Hematopoietic multipotent progenitor cell treated with erythropoietin and hydrocortisone succinate and interleukin-3 and kit ligand, for 4 days (in vitro differentiated cells): ENCODE results near the gene CBFA2T3.

ENCODE experiments used
- DNase-seq: peaks from one replicate; pipeline ENCODE4 v3.0.0-alpha.2; 2015

Gene CBFA2T3

DNA sequence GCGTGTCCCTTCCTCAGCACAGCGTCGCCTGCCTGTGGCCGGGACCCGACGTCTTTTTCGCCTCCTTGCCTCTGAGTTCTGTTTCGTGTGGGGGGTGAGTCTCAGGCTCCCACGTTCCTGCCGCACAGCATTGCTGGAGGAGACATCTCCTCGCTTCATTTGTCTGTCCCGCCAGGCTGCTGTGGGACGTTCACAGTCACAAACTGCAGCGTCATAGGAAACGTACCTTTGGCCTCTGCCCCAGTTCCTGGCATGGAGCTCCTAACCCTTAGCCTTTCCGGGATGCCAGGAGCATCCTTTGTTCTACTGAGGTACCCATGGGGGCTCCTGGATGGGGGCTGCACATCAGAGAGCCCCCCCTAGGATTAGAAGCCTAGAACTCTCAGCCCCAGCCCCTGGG, 18.2 kb upstream of the CBFA2T3 start:
- no peak for DNase-seq

DNA sequence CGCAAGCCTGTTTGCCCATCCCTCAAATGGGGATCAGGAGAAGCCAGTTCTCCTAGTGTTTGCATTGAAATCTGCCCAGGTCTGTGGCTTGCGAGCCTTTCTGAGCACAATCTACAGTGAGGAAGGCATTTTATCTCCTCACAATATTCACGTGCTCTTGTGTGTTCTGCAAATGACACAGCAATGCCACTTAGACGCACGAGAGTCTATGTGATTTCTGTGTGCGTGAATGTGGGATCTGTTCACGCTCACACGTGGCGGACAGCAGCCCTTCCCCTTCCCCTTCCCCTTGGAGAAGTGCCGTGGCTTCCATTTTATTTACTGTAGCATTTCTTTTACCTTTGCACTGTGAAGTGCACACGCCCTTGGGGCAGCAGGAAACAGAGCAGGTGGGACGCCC, 17.7 kb upstream of the CBFA2T3 start:
- peak; percentile 57 for DNase-seq

DNA sequence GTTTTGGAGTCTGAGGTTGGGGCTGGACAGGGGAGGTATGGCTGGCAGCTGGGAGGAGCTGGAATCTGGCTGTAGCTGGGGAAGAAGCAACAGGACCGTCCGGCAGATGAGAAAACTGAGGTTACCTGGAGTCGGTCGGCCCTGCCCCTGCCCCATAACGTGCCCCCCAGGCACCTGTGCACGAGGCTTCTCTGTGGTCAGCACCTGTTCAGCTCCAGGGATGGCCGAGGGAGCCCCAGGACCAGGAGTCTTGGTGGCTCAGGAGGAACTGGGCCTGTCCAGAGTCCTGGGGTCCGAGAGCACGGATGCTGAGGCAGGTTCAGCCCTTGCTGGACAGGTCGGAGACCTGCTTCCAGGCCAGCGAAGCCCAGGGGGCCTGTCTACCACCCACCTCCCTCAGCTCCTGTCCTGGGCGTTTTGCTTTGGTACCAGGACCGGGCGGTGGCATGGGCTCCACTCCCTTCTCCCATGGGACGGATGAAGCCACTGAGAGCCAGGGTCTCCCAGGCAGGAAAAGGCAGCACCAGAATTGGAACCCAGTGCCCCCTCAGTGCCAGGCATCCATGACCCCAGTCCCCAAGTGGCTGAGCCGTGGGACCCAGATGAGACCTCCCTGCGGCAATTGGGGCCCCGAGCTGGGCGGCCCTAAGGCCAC, 17.1 kb upstream of the CBFA2T3 start:
- DNase-seq: no peak

DNA sequence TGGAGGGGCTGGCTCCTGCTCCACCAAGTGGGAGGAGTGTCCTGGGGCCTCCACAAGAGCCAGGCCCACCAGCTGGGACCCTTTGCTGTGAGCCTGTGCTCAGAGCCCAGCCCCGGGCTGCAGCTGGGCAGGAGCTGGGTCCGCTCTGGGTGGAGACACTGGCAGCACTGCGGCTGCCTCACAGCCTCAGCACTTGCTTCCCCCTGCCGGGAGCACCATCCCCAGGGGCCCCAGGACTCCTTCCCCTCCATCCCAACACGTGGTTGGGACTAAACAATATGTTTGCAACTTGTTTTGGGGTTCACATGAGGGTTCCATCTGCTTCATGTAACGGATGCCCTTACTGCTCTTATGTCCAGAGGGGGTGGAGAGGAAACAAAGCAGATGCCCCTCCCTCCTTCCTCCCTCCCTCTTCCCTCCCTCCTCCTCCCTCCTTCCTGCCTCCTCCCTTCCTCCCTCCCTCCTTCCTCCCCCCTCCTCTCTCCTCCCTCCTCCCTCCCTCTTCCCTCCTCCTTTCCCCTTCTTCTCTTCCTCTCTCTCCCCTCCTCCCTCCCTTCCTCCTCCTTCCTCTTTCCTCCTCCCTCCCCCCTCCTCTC, 16.3 kb upstream of the CBFA2T3 start:
- DNase-seq: peak; percentile 84

DNA sequence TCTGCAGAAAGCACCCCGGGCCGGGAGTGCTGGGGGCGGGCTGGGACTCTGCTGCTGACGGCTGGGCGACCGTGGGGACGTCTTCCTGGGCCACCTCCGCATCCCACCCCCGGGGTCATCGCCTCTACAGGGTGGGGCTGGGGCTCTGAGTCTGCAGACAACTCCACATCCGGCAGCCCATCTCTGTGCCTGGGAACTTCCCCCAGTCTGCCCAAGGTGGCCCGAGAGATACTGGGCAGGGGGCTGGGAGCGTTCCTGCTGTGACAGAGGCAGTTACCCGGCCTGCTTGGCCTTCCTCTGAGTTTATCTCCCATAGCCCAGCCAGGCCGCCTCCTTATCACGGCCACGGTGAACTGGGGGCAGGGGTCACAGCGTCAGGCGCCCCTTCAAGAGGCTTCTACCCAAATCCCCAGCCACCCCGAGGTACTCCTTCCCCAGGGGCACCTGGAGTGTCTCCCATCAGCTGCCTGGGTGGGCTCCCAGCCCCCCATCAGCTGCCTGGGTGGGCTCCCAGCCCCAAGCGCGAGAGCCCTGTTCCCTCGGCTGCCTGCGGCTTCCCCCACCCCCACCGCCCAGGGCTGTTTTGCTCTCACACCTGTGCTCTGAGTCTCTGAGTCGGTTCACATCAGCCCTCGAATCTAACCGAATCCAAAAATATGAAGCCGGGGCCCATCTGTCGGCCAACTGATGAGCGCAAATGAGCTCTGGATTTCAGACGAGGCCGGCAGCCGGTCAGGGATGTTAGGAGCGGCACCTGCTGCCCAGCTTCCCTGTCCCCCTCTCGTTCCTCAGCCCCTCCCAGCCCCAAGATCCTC, 15.6 kb upstream of the CBFA2T3 start:
- DNase-seq: peak; percentile 98

DNA sequence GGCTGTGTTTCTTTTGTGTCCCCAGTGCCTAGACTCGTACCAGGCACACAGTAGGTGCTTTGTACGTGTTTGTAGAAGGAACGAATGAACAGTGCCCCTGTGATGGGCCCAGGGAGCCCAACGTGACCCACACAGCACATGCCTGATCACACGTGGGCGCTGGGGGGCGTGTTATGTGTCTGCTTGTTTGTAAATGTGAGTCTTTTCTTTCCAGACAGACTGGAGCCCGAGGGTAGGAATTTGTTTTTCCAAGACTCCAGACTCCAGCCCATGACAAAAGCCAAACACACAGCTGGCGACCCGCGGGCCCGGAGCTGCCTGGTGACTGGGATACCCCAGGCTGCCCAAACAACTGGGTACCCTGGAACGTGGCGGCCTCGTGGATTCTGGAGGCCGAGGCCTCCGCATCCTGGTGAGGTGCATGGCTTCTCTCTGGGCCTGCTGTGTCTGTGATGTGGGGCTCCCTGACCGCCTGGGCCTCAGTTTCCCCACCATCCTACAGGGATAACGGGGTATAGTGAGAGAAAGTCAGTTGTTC, 14.9 kb upstream of the CBFA2T3 start:
- no peak for DNase-seq

DNA sequence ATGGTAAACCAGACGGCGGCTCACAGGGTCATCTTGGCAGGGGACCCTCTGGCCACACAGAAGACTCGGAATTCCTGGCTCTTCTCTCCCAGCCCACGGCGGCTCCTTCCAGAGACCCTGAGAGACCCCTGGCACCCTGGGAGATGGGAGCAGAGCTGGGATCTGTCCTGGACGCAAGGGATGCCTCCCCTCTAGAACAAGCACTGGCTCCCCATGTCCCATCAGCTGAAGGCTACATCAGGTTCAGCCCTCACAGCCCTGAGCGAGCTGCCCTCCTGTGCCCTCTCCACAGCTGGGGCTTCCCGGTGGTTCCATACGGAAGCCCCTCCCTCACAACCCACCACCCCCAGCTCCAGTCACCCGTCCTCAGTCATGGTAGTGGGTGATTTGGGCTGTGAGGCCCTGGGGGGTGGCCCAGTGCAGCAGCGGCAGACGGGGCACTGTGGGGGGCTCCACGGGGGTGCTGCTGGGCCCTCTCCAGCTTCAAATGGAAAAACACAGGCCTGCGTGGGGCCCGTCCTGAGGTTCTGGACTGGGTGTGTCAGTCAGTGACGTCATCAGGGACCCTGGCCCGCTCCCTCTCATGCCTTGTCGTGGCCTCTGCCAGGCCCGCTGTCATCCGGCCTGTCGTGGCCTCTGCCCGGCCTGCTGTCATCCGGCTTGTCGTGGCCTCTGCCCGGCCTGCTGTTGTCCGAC, 13.0 kb upstream of the CBFA2T3 start:
- no peak for DNase-seq

DNA sequence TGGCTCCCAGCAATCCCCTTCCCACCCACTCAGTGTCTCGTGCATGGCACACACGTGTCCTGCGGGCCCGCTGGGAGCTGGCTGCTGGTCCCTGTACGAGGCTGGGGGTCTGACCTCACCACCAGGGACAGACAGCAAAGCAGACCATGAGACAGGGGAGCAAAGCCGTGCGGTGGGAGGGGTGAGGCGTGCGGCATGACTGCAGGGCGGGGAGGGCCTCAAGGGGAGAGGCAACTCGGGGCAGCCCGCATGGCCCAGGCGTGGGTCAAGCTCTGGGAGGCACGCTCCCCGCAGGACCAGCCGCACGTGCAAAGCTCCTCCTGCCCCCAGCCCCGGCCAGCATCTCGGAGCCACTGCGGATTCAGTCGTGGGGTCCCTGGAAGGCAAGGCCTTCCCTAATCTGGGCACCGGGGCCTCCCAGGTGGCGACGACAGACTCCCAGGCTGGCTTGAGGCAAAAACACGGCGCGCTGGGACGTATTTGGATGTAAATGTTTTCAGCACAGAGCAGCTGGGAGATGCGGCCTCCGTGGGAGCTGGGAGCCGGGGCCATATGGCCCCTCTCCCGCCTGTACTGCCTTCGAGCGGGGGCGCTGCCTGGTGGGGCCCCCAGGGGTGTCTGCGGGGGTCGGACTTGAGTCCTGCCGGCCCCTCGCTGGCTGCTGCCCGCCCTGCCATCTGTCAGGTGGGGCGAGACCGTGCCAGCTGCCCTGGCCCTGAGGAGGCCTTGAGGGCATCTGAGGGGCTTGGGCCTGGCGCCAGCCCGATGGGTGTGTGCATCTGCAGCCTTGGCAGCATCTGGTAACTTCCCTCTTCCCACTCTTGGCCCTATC, 12.2 kb upstream of the CBFA2T3 start:
- DNase-seq: no peak

DNA sequence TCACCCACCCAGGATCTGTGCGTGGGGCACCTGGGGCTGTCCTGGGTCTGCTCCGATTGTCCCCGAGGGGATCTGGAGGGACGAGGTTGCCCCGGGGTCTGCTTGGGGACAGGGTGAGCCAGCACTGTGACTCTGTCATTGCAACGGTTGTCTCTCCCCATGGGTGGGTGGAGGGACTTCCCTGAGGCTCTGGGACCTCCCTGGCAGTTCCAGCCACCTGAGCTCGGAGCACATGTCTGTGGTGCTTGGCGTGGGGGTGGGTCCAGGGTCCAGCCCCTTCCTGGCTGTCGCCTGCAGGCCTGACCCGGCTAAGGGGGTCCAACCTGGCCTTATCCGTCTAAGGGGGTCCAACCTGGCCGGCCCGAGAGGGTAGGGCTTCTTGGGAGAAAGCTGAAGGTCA, 8.5 kb upstream of the CBFA2T3 start:
- no peak for DNase-seq

DNA sequence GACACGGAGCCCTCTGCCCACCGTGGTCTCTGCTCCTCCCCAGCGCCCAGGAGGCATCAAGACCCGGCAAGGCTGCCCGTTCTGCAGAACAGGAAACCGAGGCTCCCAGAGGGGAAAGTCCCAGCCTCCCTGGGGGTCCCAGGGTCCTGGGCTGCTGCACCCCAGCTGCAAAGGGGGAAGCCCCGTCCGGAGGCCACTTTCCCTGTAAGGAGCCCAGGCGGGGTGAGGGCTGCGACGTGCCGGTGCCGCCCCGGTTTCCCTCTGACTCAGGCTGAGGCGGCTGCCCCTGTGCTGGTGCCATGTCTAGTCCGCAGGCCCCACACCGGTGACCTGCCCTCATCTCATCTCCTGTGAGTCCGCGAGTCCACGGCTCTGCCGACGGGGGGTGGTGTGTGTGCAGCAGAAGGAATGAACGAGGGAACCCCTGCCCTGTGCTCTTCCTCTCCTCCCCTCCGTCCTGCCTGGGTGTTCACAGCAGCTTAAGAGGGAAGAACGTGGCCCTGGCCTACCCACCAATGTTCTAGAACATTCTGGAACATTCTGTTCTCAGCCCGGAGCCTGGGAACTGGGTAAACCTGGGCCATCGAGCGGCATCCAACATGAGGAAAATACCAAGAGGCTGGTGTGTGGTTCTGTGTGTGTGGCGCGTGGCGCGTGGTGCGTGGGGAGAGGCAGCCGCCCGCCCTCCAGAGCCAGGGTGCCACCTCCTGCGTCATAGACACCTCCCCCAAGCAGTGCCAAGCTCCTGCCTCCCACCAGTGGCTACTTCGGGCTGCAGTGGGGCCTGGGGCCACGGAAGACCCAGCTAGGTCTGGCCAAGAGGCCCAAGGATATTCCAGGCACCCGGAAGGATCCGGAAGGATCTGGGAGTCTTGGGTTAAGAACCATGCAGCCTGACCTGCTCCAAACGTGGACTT, 7.0 kb upstream of the CBFA2T3 start:
- DNase-seq: no peak

DNA sequence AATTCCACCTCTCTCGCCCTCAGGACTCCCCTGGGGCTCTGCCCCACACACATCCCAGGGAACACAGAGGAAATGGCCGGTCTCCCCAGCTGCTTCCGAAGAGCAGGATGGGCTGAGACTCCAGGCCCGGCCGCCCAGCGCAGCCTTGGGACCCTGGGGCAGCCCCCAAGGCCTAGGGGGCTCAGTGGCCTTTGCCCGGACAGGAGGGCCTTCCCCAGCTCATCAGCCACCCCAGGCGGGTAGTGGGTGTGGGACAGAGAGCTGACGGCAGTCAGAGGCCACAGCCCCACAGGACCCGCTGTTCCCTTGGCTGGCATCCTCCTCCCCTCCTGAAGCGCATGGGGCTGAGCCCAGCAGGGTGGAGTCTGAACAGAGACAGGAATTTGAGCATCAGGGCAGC, 6.2 kb upstream of the CBFA2T3 start:
- DNase-seq: peak; percentile 76

DNA sequence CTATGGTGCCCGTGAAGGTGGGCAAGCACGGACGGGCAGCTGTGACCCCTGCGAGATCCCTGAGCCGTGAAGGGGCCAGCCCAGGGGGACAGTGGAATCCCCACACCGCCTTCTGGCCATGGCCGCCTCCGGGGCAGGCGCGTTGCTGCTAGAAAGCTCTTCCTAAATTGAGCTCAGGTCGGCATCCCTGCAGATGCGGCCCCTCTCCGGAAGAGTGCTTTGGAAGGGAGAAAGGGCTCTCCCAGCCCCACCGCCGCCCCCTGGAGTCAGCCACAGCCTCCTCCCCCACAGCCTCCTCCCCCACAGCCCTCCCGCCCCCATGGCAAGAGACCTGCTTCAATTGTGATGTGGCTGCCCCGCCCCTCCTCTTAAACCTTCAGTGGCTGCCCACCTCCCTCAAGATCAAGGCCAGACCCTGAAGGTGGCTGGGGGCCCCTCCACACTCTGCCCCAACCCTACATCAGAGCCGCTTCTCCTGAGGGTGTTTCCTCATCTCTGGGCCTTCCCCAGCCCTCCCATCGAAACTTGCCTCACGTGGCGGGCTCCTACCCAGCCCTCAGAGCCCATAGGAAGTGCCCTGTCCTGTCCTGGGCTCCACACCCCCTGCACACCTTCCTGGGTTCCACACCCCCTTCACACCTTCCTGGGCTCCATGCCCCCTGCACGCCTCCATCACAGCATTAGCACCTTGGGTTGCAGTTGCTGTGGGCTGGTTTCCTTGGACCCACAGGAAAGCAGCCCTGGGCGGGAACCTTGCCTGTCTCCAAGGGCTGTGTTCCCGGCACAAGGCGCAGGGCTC, 5.5 kb upstream of the CBFA2T3 start:
- DNase-seq: no peak

DNA sequence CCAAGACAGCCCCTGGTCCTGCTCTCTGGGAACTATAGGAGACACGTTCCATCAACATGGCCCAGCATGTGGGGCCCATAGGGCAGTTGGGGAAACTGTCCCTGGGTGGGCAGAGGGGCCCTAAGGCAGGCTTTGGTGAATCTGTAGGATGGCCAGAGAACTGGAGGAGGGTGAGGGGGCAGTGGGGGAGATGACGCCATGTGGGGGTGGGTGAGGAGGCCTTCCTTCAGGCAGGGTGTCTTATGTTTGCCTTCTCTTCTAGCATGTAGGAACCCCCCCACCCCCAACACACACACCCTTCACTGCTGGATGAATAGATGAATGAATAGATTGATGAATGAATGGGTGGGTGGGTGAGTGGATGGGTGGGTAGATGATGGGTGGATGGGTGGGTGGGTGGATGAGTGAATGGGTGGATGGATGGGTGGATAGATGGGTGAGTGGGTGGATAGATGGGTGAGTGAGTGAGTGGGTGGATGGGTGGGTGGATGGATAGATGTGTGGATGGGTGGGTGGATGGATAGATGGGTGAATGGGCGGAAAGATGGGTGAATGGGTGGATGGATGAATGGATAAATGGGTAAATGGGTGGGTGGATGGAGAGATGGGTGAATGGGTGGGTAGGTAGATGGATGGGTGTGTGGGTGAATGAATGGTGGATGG, 2.5 kb upstream of the CBFA2T3 start:
- no peak for DNase-seq

DNA sequence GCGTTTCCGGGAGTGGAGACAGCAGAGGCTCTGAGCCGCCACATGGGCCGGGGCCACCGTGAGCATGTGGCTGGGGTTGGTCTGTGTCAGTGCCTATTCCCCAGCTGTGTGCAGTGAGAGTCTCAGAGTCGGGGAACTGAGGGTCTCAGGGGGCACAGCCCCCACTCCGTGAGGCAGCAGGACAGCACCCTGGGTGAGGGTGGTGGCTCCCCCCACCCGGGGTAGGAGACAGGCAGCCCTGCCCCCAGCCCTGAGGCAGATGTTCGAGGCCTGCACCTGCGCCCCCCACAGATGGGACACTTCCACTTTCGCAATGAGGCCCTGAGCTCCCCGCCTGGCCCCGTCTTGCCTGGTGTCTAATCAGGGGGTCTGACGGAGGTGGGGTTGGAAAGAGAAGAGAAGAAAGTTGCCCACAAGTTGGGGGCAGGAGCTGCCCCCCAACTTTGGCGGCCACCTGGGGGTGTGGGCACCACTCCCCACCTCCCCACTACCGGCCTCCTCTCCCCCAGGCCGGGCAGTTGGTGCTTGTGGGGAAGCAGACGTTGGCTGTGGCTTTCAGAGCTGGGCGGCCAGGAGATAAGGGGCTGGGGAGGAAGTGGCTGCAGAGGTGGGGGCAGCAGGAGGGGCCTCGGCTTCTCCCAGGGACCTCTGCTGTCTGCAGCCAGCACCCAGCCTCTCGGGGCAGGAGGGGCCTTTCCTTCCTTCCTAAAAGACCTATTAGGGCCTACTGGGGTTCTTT, 1.8 kb upstream of the CBFA2T3 start:
- DNase-seq: peak; percentile 98

DNA sequence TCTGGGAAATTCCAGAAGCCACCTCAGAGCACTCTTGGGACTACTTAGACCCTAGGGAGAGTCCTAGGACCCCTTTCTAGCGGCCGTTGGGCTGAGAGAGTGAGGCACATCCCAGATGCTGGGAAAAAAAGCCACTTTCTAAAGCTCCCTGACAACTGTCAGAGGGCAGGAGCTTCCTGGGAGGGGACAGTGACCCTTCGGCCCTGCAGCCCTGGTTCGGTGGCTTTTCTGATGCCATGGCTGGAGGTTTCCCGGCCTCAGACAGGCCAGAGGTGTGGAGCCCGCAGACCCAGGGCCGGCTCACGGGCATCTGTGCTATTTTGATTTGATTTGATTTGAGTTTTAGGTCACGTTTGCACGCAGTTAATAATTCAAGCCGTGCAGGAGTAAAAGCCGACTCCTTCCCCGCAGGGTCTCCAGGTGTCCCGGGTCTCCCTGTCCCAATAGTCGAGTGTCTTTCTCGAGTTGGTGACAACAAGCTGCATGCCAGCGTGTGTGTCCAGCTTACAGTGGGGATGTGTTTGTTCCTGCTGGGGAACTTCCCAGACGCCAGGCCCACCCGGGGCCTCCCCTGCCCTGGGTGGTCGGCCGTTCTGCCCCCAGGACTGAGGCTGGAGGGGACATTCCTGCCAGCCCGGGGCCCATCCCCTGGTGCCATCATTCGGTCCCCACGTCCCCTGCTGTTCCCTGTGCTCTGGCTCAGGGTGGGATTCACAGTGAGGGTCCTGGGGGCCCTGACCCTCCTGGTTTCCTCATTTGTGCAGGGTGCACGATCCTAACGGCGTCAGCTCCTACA, 1.0 kb upstream of the CBFA2T3 start:
- DNase-seq: no peak

DNA sequence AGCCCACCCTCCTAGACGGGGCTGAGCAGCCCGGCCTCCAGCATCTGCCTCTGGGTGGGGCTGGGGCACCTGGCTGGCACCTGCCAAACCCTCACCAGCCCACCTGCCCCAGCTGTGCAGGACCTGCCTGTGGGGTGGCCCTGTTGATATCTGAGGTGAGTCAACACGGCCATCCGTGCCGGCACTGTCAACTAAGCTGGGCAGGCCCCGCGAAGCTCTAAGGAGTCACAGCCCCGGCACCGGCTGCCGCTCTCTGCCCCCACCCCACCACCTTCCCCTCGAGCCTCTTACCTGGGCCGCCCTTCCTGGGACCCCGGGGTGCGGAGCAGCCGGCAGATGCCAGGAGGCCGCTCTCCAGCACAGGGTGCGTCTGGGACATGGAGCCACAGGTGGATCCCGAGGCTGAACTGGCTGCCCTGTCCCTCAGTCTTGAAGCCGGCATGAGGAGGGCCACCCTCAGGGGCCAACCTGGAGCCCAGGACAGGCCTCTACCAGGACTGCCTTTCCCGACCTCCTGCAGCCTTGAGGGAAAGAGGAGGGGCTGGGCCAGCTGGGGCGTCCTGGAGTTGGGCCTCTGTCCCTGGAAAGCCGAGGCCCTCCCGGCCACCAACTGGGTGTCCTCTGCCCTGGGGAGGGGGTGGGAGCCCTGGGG, 515 bp downstream of the CBFA2T3 start:
- peak; percentile 57 for DNase-seq

DNA sequence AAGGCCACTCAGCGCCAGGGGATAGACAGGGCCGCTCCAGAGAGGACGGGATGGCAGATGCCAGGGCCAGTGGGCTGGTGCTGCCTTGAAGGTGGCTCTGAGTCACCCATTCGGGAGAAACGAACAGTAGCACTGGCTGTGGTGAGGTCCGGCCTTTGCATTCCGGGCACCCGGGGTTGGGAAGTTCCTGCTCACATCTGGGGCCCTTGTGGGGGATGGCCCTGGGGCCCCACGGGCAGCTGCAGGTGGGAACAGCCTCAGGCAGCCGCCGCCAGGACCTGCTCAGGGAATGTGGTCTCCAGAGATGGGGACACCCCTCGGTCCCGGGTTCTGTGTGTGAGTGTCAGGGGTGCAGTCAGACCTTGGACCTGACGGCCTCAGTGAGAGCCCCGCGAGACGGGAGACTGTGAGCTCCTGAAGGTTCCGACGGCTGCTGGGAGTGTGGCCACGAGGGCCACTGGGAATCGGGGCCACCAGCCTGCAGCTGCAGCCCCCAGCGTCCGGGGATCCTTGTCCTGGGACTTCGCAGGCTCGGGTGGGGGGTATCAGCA, 1.4 kb downstream of the CBFA2T3 start:
- DNase-seq: peak; percentile 54

DNA sequence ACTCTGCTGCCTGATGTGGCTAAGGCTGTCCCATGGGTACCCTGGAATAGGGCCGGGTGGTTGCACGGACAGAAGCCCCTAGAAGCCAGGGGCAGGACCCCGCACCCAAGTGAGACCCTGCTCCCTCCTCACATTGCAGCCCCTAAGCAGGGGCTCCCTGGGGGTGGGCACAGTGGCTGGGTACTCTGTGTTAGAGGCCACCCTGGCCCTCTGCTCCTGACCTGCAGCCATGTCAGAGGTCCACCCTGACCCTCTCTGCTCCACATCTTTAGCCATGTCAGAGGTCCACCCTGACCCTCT, 2.1 kb downstream of the CBFA2T3 start:
- DNase-seq: no peak
